ENCODE data around the gene LRRC8B.

DNA sequence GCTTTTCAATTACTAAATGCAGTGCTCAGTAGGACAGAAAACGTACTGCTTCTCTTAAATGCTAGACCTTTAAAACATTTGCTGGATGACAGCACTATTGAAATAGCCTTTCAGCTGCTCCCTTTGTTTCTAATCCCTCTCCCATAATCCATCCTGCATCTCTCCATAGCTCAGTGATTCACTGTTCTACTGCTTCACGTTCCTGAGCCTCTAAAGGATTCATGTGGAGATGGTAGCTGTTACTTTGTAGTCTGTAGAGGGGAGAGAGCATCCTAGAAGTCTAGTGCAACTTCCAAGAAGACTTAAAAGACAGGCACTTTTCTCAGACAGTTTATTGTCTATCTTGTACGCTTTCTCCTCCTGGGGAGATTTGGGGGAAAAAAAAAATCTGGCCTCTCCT is 51.4 kb downstream of the LRRC8B start:
- TF ChIP-seq TCF12 (IDR thresholded peaks at IDR 0.05) = no peak
- no peak for TF ChIP-seq SMC3 (IDR thresholded peaks at IDR 0.05; ENCODE audit: low read depth, low read length)
- no peak for TF ChIP-seq GATA2 (CRISPR knock-in tag; IDR thresholded peaks at IDR 0.05)
- TF ChIP-seq, protein P1, sequence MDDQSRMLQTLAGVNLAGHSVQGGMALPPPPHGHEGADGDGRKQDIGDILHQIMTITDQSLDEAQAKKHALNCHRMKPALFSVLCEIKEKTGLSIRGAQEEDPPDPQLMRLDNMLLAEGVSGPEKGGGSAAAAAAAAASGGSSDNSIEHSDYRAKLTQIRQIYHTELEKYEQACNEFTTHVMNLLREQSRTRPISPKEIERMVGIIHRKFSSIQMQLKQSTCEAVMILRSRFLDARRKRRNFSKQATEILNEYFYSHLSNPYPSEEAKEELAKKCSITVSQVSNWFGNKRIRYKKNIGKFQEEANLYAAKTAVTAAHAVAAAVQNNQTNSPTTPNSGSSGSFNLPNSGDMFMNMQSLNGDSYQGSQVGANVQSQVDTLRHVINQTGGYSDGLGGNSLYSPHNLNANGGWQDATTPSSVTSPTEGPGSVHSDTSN (IDR thresholded peaks at IDR 0.05) = no peak
- TF ChIP-seq SIN3A (IDR thresholded peaks at IDR 0.05; ENCODE audit: borderline replicate concordance, low read depth, low read length) = no peak
- TF ChIP-seq, protein P2, sequence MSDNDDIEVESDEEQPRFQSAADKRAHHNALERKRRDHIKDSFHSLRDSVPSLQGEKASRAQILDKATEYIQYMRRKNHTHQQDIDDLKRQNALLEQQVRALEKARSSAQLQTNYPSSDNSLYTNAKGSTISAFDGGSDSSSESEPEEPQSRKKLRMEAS (IDR thresholded peaks at IDR 0.05; ENCODE audit: low read depth) = no peak
- TF ChIP-seq MXI1 (IDR thresholded peaks at IDR 0.05; ENCODE audit: low read depth, low read length) = no peak
- TF ChIP-seq, protein P3, sequence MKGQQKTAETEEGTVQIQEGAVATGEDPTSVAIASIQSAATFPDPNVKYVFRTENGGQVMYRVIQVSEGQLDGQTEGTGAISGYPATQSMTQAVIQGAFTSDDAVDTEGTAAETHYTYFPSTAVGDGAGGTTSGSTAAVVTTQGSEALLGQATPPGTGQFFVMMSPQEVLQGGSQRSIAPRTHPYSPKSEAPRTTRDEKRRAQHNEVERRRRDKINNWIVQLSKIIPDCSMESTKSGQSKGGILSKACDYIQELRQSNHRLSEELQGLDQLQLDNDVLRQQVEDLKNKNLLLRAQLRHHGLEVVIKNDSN (IDR thresholded peaks at IDR 0.05; ENCODE audit: borderline replicate concordance, low read depth) = no peak
- TF ChIP-seq, protein P4, sequence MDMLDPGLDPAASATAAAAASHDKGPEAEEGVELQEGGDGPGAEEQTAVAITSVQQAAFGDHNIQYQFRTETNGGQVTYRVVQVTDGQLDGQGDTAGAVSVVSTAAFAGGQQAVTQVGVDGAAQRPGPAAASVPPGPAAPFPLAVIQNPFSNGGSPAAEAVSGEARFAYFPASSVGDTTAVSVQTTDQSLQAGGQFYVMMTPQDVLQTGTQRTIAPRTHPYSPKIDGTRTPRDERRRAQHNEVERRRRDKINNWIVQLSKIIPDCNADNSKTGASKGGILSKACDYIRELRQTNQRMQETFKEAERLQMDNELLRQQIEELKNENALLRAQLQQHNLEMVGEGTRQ (IDR thresholded peaks at IDR 0.05; ENCODE audit: borderline replicate concordance, low read depth, low read length) = no peak
